Left lung (tissue), 10 donors: ENCODE data around the gene GATA6. TPM values are rescaled to one million over a fixed set of nuclear protein-coding genes. Genes with fewer than 3 reads are reported as not detected.
"Not testable (repeated sequence)": the region's sequence is repeated elsewhere in the genome, so short reads cannot be mapped to it uniquely, and the experiment has no call there.

ENCODE experiments used
- ATAC-seq: fragments of 200-7000 bp; cut with Tn5 transposase; one replicate; pipeline ENCODE4 v1.9.1; 2020; ENCODE audit warnings: moderate library complexity
- DNase-seq, 4 donors: peaks; one replicate each; pipeline ENCODE4 v3.0.0-alpha.2; 2013 to 2020
- H3K27ac ChIP-seq, 2 donors: fragments of 200-600 bp; sonication (generic) in 1 of 2; one replicate each; pipeline versions ENCODE4 v1.5.0 to v1.8.0; 2020 to 2021
- H3K27me3 ChIP-seq, 2 donors: fragments of 200-600 bp; sonication (generic) in 1 of 2; one replicate each; pipeline versions ENCODE4 v1.5.0 to v1.8.0; 2020 to 2021
- H3K36me3 ChIP-seq, 2 donors: fragments of 200-600 bp; sonication (generic) in 1 of 2; one replicate each; pipeline versions ENCODE4 v1.5.0 to v1.8.0; 2020 to 2021
- H3K4me1 ChIP-seq, 2 donors: fragments of 200-600 bp; one replicate each; pipeline ENCODE4 v1.8.0; 2021
- H3K4me3 ChIP-seq, 2 donors: fragments of 200-600 bp; sonication (generic) in 1 of 2; one replicate each; pipeline versions ENCODE4 v1.5.0 to v1.8.0; 2020 to 2021; ENCODE audit warnings: mild to moderate bottlenecking in 1 of 2
- H3K9me3 ChIP-seq, 2 donors: fragments of 200-600 bp; sonication (generic) in 1 of 2; one replicate each; pipeline versions ENCODE4 v1.5.0 to v1.8.0; 2020 to 2021
- CTCF ChIP-seq, 2 donors: fragments of 200-600 bp; sonication (generic) in 1 of 2; IDR thresholded peaks; one replicate each; pipeline versions ENCODE4 v1.5.0 to v1.8.0; 2021; ENCODE audit warnings: antibody characterized with exemption in 2 of 2
- intact Hi-C, 2 donors: fragments of 100-400 bp; cut with DNase I; formaldehyde crosslinking; loops; one replicate each; pipeline versions ENCODE4 v1.11.2 to v1.14.2; 2022
- polyA plus RNA-seq, 6 donors: library from polyadenylated mRNA; unstranded; fragments of 120-200 nt; gene quantifications; one replicate each; pipeline ENCODE4 v1.2.1, GENCODE V29; 2013; ENCODE audit not compliant: insufficient read length in 6 of 6
- total RNA-seq, 2 donors: library from RNA; stranded (reverse); fragmentation: NEBNext Ultra II Directional; extraction: Animal tissue kit (Norgen Biotek cat#: 25700); gene quantifications; one replicate each; pipeline ENCODE4 v1.2.1, GENCODE V29; 2021
- donor health status: DM: no; HTN: yes; CAD: no.
- donor health status: DM: no; HTN: no; CAD: no.

Gene GATA6
- total and polyA plus RNA-seq, 8 donors, result 20.6 to 71.3 (median 56.8) TPM

GRCh38 chr18:22179174-22179573, 9.8 kb downstream of the GATA6 start:
- H3K36me3 ChIP-seq, result peaks cover 0 to 13% of the 10 kb centered on the region in 2 donors
- no peak for ATAC-seq
- peaks cover 0 to 12% of the 10 kb centered on the region in 2 donors for H3K4me1 ChIP-seq
- H3K9me3 ChIP-seq, result no peaks in the 10 kb centered on the region
- peak overlapping the region in 1 of 2 donors; percentile 71 for H3K27ac ChIP-seq
- no peak for DNase-seq
- intact Hi-C loops, result loop anchor here in 1 of 2 donors (10.0 kb wide), 2 partner anchors 166 to 386 kb away; no protein-coding TSS in a partner anchor
- no peak for TF ChIP-seq CTCF (IDR thresholded peaks at IDR 0.05)
- H3K4me3 ChIP-seq, result no peak overlapping the region
- H3K27me3 ChIP-seq, result peaks cover 0 to 47% of the 10 kb centered on the region in 2 donors

GRCh38 chr18:22179631-22180030, 10.2 kb downstream of the GATA6 start:
- no peak overlapping the region for H3K4me3 ChIP-seq
- no peak for TF ChIP-seq CTCF (IDR thresholded peaks at IDR 0.05)
- H3K27me3 ChIP-seq, result peaks cover 0 to 43% of the 10 kb centered on the region in 2 donors
- H3K4me1 ChIP-seq, result peaks cover 0 to 9% of the 10 kb centered on the region in 2 donors
- DNase-seq, result no peak
- intact Hi-C loops, result loop anchor here in 1 of 2 donors (10.0 kb wide), 2 partner anchors 165 to 385 kb away; no protein-coding TSS in a partner anchor
- ATAC-seq, result no peak
- H3K27ac ChIP-seq, result no peak overlapping the region
- H3K9me3 ChIP-seq, result no peaks in the 10 kb centered on the region
- H3K36me3 ChIP-seq, result peaks cover 0 to 13% of the 10 kb centered on the region in 2 donors

GRCh38 chr18:22180722-22181121, 11.3 kb downstream of the GATA6 start:
- H3K36me3 ChIP-seq, result peaks cover 0 to 21% of the 10 kb centered on the region in 2 donors
- DNase-seq (no peak), ATAC-seq (no peak)
- H3K27ac ChIP-seq, result no peak overlapping the region
- H3K4me1 ChIP-seq, result peaks cover 0 to 9% of the 10 kb centered on the region in 2 donors
- H3K4me3 ChIP-seq, result no peak overlapping the region
- no peak for TF ChIP-seq CTCF (IDR thresholded peaks at IDR 0.05)
- intact Hi-C loops, result no loop called here
- peaks cover 0 to 32% of the 10 kb centered on the region in 2 donors for H3K27me3 ChIP-seq
- no peaks in the 10 kb centered on the region for H3K9me3 ChIP-seq

- ATAC-seq (peak; percentile 10), DNase-seq (no peak)
- H3K27me3 ChIP-seq, result peaks cover 0 to 8% of the 10 kb centered on the region in 2 donors
- peaks cover 8 to 9% of the 10 kb centered on the region in 2 donors for H3K4me1 ChIP-seq
- no peak overlapping the region for H3K4me3 ChIP-seq
- H3K27ac ChIP-seq, result peak overlapping the region in 1 of 2 donors; percentile 52
- no peak for TF ChIP-seq CTCF (IDR thresholded peaks at IDR 0.05)
- peaks cover 0 to 21% of the 10 kb centered on the region in 2 donors for H3K36me3 ChIP-seq
- H3K9me3 ChIP-seq, result no peaks in the 10 kb centered on the region
- intact Hi-C loops, result no loop called here
These were observed 13.7 kb downstream of the GATA6 start for GRCh38 chr18:22182884-22183697.

- Histone ChIP-seq H3K4me1 (peaks cover 9 to 14% of the 10 kb centered on the region in 2 donors), H3K9me3 (no peaks in the 10 kb centered on the region), H3K27ac (peak overlapping the region in 1 of 2 donors; percentile 49), H3K36me3 (peaks cover 0 to 21% of the 10 kb centered on the region in 2 donors), H3K4me3 (no peak overlapping the region), H3K27me3 (peaks cover 0 to 2% of the 10 kb centered on the region in 2 donors)
- peak; percentile 23 for ATAC-seq
- no peak for TF ChIP-seq CTCF (IDR thresholded peaks at IDR 0.05)
- DNase-seq, result no peak
- intact Hi-C loops, result no loop called here
These were observed 14.3 kb downstream of the GATA6 start for GRCh38 chr18:22183698-22184170.

GRCh38 chr18:22184573-22184972, 15.2 kb downstream of the GATA6 start:
- H3K9me3 ChIP-seq, DNase-seq, intact Hi-C loops, ATAC-seq, H3K27me3 ChIP-seq, H3K4me3 ChIP-seq: not testable (repeated sequence)
- peak overlapping the region in 1 of 2 donors; percentile 33 for H3K27ac ChIP-seq
- peaks cover 17 to 22% of the 10 kb centered on the region in 2 donors for H3K4me1 ChIP-seq
- H3K36me3 ChIP-seq, result peaks cover 0 to 21% of the 10 kb centered on the region in 2 donors
